Peyer's patch (tissue), 4 donors: ENCODE results near the gene MYO18B. TPM values are rescaled to one million over a fixed set of nuclear protein-coding genes. Genes with fewer than 3 reads are reported as not detected.

Experiments used
- DNase-seq, 3 donors: peaks; one replicate each; pipeline ENCODE4 v3.0.0-alpha.2; 2017 to 2019
- H3K27ac ChIP-seq, 4 donors: fragments of 200-600 bp; sonication (generic); one replicate each; pipeline ENCODE4 v1.5.1; 2016 to 2019
- H3K27me3 ChIP-seq, 2 donors: fragments of 200-600 bp; sonication (generic); one replicate each; pipeline ENCODE4 v1.5.1; 2019
- H3K36me3 ChIP-seq, 3 donors: fragments of 200-600 bp; sonication (generic); one replicate each; pipeline ENCODE4 v1.5.1; 2016 to 2019
- H3K4me1 ChIP-seq, 4 donors: fragments of 200-600 bp; sonication (generic); one replicate each; pipeline ENCODE4 v1.5.1; 2016 to 2019
- H3K4me3 ChIP-seq, 4 donors: fragments of 200-600 bp; sonication (generic); 1 replicate in 3 of 4; 2 replicates in 1 of 4; pipeline ENCODE4 v1.5.1; 2016 to 2019; ENCODE audit warnings: mild to moderate bottlenecking in 1 of 4
- H3K9me3 ChIP-seq, 4 donors: fragments of 200-600 bp; sonication (generic); one replicate each; pipeline ENCODE4 v1.5.1; 2016 to 2019; ENCODE audit warnings: mild to moderate bottlenecking in 1 of 4
- CTCF ChIP-seq, 6 experiments: fragments of 450-650 bp in 4 of 6; fragments of 200-600 bp in 2 of 6; sonication (generic) in 1 of 6; IDR thresholded peaks; one replicate each; pipeline ENCODE4 v1.5.1; 2017 to 2019; ENCODE audit warnings: antibody characterized with exemption in 6 of 6, mild to moderate bottlenecking in 3 of 6, moderate library complexity in 1 of 6
- POLR2A ChIP-seq, 2 donors: fragments of 450-650 bp; IDR thresholded peaks; one replicate each; pipeline ENCODE4 v1.5.1; 2017; ENCODE audit warnings: antibody characterized with exemption in 2 of 2, mild to moderate bottlenecking in 2 of 2, moderate library complexity in 2 of 2
- total RNA-seq, 4 donors: library from RNA; depleted of rRNA; stranded (reverse); fragments of >200 nt; gene quantifications; one replicate each; pipeline ENCODE4 v1.1.0, GENCODE V29; 2016

Gene MYO18B
- total RNA-seq, 4 donors from 2014 or later, result 0.28 to 0.83 TPM; not detected in 2

GRCh38 chr22:25764270-25765015, 22.5 kb downstream of the MYO18B start:
- DNase-seq, result no peak
- Histone ChIP-seq H3K4me1 (no peaks in the 10 kb centered on the region), H3K27me3 (no peaks in the 10 kb centered on the region), H3K36me3 (no peaks in the 10 kb centered on the region), H3K4me3 (no peak overlapping the region), H3K27ac (no peak overlapping the region), H3K9me3 (peaks cover 0 to 9% (median 3%) of the 10 kb centered on the region in 4 donors)
- no peak for TF ChIP-seq CTCF (IDR thresholded peaks at IDR 0.05)
- TF ChIP-seq POLR2A (IDR thresholded peaks at IDR 0.05), result no peak

DNA sequence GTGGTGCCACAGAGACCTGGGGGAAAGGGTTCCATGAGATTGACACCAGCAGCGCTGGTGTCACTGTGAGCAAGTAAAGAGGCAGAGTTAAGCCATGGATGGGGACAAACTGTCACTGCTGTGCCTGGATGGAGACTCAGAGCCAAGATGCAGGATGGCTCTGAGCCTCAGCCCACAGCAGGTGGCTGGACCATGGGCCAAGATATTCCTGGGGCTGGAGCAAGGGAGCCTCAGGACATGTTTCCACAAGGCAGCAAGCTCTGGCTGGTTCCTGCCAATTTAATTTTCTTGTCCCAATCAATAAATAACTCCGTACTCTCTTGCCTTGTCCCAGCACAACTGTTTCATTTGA, 23.0 kb downstream of the MYO18B start:
- Histone ChIP-seq H3K36me3 (no peaks in the 10 kb centered on the region), H3K4me3 (no peak overlapping the region), H3K9me3 (peaks cover 0 to 9% (median 3%) of the 10 kb centered on the region in 4 donors), H3K27ac (no peak overlapping the region), H3K27me3 (no peaks in the 10 kb centered on the region), H3K4me1 (no peaks in the 10 kb centered on the region)
- no peak for DNase-seq
- no peak for TF ChIP-seq POLR2A (IDR thresholded peaks at IDR 0.05)
- TF ChIP-seq CTCF (IDR thresholded peaks at IDR 0.05), result no peak

DNA sequence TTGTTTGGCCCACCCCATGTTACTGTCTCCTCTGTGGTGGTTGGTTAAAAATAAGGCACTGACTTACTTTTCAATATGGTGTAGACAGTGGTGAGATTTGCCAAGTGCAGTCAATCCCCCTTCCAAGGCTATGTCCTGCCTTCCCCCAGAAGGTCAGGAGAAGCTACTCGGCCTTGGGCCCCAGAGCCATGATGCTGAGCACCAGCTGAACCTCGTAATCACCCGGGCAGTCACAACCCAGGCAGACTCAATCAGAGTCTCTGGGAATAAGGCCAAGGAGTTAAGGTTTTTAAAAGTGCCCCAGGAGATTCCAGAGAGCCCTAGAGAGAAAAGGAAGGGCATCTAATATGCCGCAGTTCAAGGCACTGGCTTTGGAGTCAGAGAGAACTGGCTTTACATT, 23.8 kb downstream of the MYO18B start:
- Histone ChIP-seq H3K36me3 (no peaks in the 10 kb centered on the region), H3K4me3 (no peak overlapping the region), H3K27me3 (no peaks in the 10 kb centered on the region), H3K9me3 (peaks cover 0 to 9% (median 3%) of the 10 kb centered on the region in 4 donors), H3K27ac (no peak overlapping the region), H3K4me1 (no peaks in the 10 kb centered on the region)
- DNase-seq, result no peak
- TF ChIP-seq POLR2A (IDR thresholded peaks at IDR 0.05) (no peak), CTCF (IDR thresholded peaks at IDR 0.05) (no peak)

DNA sequence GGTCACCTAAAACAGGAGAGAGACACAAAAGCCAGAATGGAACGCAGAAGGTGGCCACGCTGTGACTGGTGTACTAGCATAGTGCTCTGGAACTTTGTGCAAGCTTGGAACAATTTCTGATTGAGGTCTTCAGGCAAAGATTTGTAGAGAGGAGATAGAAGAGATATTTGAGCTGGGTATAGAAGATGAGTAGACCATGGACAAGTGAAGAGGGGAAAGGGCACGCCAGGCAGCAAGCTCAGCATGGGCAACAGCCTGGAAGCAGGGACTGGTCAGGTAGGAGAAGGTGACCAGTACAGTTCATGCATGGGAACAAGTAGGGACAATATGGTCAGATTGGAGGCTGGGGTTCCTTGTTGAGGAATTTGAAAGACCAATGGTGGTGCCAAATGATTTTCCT, 24.4 kb downstream of the MYO18B start:
- no peaks in the 10 kb centered on the region for H3K27me3 ChIP-seq
- H3K4me1 ChIP-seq, result no peaks in the 10 kb centered on the region
- peaks cover 0 to 9% (median 3%) of the 10 kb centered on the region in 4 donors for H3K9me3 ChIP-seq
- DNase-seq, result no peak
- no peaks in the 10 kb centered on the region for H3K36me3 ChIP-seq
- no peak overlapping the region for H3K27ac ChIP-seq
- no peak overlapping the region for H3K4me3 ChIP-seq
- no peak for TF ChIP-seq POLR2A (IDR thresholded peaks at IDR 0.05)
- TF ChIP-seq CTCF (IDR thresholded peaks at IDR 0.05), result no peak

- H3K4me3 ChIP-seq, result no peak overlapping the region
- no peaks in the 10 kb centered on the region for H3K36me3 ChIP-seq
- H3K27me3 ChIP-seq, result no peaks in the 10 kb centered on the region
- no peak for DNase-seq
- peaks cover 0 to 9% (median 3%) of the 10 kb centered on the region in 4 donors for H3K9me3 ChIP-seq
- TF ChIP-seq CTCF (IDR thresholded peaks at IDR 0.05) (no peak), POLR2A (IDR thresholded peaks at IDR 0.05) (no peak)
- no peak overlapping the region for H3K27ac ChIP-seq
- H3K4me1 ChIP-seq, result no peaks in the 10 kb centered on the region
These were observed 28.3 kb downstream of the MYO18B start for GRCh38 chr22:25770333-25770732.
